ENCODE data around the gene IPP.
"Not testable (repeated sequence)": the region's sequence is repeated elsewhere in the genome, so short reads cannot be mapped to it uniquely, and the experiment has no call there.

IPP gene

DNA sequence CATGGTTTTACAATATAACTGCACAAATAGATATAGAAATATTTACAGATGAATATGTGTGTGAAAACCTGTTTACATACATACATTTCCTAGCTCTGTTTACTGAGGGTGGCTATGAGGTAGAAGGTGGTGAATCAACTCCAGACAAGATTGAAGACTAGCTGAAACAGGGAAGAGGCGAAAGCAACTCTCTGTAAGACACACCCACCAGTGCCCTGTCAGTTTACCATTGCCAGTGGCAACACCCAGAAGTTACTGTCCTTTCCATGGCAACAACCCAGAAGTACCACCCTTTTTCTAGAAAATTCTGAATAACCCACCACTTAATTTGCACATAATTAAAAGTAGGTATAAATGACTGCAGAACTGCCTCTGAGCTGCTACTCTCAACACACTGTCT lies 45.8 kb downstream of the IPP start:
- TF ChIP-seq CTCF (IDR thresholded peaks at IDR 0.05): no peak
- H3K36me3 ChIP-seq (ENCODE audit: control insufficient read depth, insufficient read depth, low read length): no peaks in the 10 kb centered on the region
- H3K4me3 ChIP-seq (ENCODE audit: low read depth, low read length): no peak overlapping the region
- no peaks in the 10 kb centered on the region for H3K79me2 ChIP-seq
- H3K9ac ChIP-seq: no peak overlapping the region
- H3K27ac ChIP-seq: no peak overlapping the region
- H3K27me3 ChIP-seq (ENCODE audit: control insufficient read depth, insufficient read depth, low read length): no peaks in the 10 kb centered on the region
- no peaks in the 10 kb centered on the region for H3K9me3 ChIP-seq (ENCODE audit: control insufficient read depth, low read length)
- H2AFZ ChIP-seq: no peak overlapping the region
- no peak overlapping the region for H3K4me2 ChIP-seq (ENCODE audit: low read length)
- H3K4me1 ChIP-seq: no peaks in the 10 kb centered on the region

DNA sequence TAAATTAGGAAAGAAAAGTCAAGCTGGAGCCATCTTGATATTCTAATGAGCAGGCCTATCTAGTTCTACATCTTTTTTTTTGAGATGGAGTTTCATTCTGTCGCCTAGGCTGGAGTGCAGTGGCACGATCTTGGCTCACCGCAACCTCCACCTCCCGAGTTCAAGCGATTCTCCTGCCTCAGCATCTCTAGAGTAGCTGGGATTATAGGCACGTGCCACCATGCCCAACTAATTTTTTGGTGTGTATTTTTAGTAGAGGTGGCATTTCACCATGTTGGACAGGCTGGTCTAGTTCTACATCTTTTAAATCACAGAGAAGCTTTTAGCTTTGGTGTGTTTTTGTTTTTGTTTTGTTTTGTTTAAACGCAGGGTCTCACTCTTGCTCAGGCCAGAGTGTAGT lies 55.6 kb downstream of the IPP start:
- Histone ChIP-seq H3K9ac (no peak overlapping the region), H3K79me2 (no peaks in the 10 kb centered on the region)
- TF ChIP-seq CTCF (IDR thresholded peaks at IDR 0.05): no peak

DNA sequence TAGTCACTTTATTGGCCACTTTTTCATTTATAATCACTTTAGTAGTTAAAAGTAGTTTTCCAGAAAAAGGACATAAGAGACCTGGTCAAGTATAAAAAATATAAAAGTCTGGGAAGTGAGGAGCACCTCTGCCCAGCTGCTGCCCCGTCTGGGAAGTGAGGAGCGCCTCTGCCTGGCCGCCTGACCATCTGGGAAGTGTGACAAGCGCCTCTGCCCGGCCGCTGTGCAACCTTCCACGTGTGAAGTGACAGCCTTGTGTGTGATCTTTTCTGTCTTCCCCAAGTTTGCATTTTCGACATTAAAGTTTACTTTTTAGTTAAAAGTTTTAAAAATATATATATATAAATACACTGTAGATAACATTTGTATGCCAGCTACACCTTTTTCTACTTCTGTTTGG lies 56.6 kb downstream of the IPP start:
- H3K36me3 ChIP-seq (ENCODE audit: control insufficient read depth, insufficient read depth, low read length); H3K9me3 ChIP-seq (ENCODE audit: control insufficient read depth, low read length); H3K4me2 ChIP-seq (ENCODE audit: low read length); H3K4me3 ChIP-seq (ENCODE audit: low read depth, low read length); H3K79me2 ChIP-seq; H3K27me3 ChIP-seq (ENCODE audit: control insufficient read depth, insufficient read depth, low read length); H3K9ac ChIP-seq; H3K4me1 ChIP-seq; H3K27ac ChIP-seq; H2AFZ ChIP-seq: not testable (repeated sequence)

More for the DNA sequence above, 55.6 kb downstream of the IPP start:
- Histone ChIP-seq H3K4me1 (no peaks in the 10 kb centered on the region), H2AFZ (no peak overlapping the region), H3K27ac (no peak overlapping the region), H3K4me3 (ENCODE audit: low read depth, low read length) (no peak overlapping the region), H3K4me2 (ENCODE audit: low read length) (no peak overlapping the region), H3K9me3 (ENCODE audit: control insufficient read depth, low read length) (no peaks in the 10 kb centered on the region), H3K36me3 (ENCODE audit: control insufficient read depth, insufficient read depth, low read length) (no peaks in the 10 kb centered on the region), H3K27me3 (ENCODE audit: control insufficient read depth, insufficient read depth, low read length) (no peaks in the 10 kb centered on the region)

- Histone ChIP-seq H3K9me3 (ENCODE audit: control insufficient read depth, low read length) (no peaks in the 10 kb centered on the region), H2AFZ (peak within 1 kb of the TSS; percentile 95), H3K27ac (peak within 1 kb of the TSS; percentile 95), H3K79me2 (peaks cover 4% of the 10 kb centered on the region), H3K4me3 (ENCODE audit: low read depth, low read length) (peak within 1 kb of the TSS; percentile 99), H3K4me1 (no peaks in the 10 kb centered on the region), H3K36me3 (ENCODE audit: control insufficient read depth, insufficient read depth, low read length) (no peaks in the 10 kb centered on the region), H3K9ac (peak within 1 kb of the TSS; percentile 76), H3K4me2 (ENCODE audit: low read length) (peak within 1 kb of the TSS; percentile 98), H3K27me3 (ENCODE audit: control insufficient read depth, insufficient read depth, low read length) (no peaks in the 10 kb centered on the region)
- no peak for TF ChIP-seq CTCF (IDR thresholded peaks at IDR 0.05)
Observed at GRCh38 chr1:45687754-45688740, 62.4 kb downstream of the IPP start, which contains the start of gene TMEM69. TMEM69 (plus strand) TSS chr1:45688181; CDS start chr1:45691069, 2,888 bp downstream.

- H3K9me3 ChIP-seq (ENCODE audit: control insufficient read depth, low read length): no peaks in the 10 kb centered on the region
- H3K9ac ChIP-seq: no peak overlapping the region
- peak overlapping the region; percentile 95 for H3K27ac ChIP-seq
- peak overlapping the region; percentile 99 for H3K4me3 ChIP-seq (ENCODE audit: low read depth, low read length)
- H3K27me3 ChIP-seq (ENCODE audit: control insufficient read depth, insufficient read depth, low read length): no peaks in the 10 kb centered on the region
- H3K79me2 ChIP-seq: peaks cover 4% of the 10 kb centered on the region
- no peaks in the 10 kb centered on the region for H3K4me1 ChIP-seq
- no peaks in the 10 kb centered on the region for H3K36me3 ChIP-seq (ENCODE audit: control insufficient read depth, insufficient read depth, low read length)
- H2AFZ ChIP-seq: peak overlapping the region; percentile 95
- TF ChIP-seq CTCF (IDR thresholded peaks at IDR 0.05): no peak
- peak overlapping the region; percentile 98 for H3K4me2 ChIP-seq (ENCODE audit: low read length)
Observed at GRCh38 chr1:45687014-45687753, 63.3 kb downstream of the IPP start.
